Measurements from ENCODE around the gene CYP2U1.

GRCh38 chr4:107916623-107917022 is 14.7 kb upstream of the CYP2U1 start:
- TF ChIP-seq CTCF (IDR thresholded peaks at IDR 0.05 in 4 of 5, conservative IDR thresholded peaks at IDR 0.05 in 1 of 5) (no peak), POLR2A (IDR thresholded peaks at IDR 0.05) (no peak)
